ENCODE results near the gene PLEKHO1.
"Not testable (repeated sequence)": the region's sequence is repeated elsewhere in the genome, so short reads cannot be mapped to it uniquely, and the experiment has no call there.

PLEKHO1 gene

GRCh38 chr1:150173141-150173585, 23.4 kb downstream of the PLEKHO1 start:
- no peak for DNase-seq (ENCODE audit: low read depth)

DNA sequence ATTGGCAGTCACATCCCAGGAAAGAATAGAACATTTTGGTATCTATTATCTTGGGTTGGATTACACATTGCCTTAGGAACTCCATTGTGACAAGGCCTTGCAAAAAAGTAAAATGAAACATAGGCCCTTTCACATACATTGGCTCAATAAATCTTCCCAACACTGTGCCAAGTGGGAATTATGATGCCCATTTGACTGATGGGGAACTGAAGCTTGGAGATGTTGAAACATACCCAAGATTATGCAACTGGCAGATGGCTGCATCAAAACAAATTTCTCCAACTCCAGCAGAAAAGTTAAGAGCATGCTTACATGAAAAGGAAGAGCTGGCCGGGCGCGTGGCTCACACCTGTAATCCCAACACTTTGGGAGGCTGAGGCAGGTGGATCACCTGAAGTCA, 26.9 kb downstream of the PLEKHO1 start:
- DNase-seq (ENCODE audit: low read depth) = no peak

GRCh38 chr1:150178548-150178947, 28.8 kb downstream of the PLEKHO1 start:
- no peak for DNase-seq (ENCODE audit: low read depth)

GRCh38 chr1:150179867-150180266, 30.2 kb downstream of the PLEKHO1 start:
- no peak for DNase-seq (ENCODE audit: low read depth)

DNA sequence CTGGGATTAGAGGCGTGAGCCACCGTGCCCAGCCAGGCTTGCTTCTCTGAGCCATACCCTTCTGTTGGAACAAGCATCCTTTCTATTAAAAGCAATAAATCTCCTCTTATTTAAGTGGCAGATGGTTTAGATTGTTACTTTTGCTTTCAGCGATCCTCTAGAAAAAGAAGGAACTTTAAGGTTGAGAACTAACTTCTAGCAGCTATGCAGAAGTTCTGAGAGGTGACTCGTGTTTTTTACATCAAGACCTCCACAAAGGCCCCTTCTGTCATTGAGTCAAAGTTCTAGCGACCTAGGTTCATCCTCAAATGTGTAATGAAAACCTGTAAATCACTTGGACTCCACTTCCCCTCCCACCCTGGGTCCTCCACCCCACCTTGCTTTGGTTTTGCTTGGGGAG, 30.8 kb downstream of the PLEKHO1 start:
- DNase-seq (ENCODE audit: low read depth) = no peak

- no peak for DNase-seq (ENCODE audit: low read depth)
Measured at GRCh38 chr1:150182247-150182646, 32.5 kb downstream of the PLEKHO1 start.

DNA sequence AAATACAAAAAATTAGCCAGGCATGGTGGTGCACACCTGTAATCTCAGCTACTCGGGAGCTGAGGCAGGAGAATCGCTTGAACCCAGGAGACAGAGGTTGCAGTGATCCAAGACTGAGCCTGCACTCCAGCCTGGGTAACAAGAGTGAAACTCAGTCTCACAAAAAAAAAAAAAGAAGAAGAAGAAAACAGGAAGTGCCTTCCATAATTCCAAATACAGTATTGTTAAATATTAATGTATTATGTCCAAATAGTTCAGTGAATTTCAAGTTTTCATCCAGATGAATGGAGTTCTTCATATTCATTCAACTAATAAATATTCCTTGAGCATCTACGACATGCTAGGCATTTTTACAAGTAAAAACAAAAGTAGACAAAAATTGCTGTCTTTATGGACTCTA, 33.3 kb downstream of the PLEKHO1 start:
- no peak for DNase-seq (ENCODE audit: low read depth)

- DNase-seq (ENCODE audit: low read depth) = no peak
Measured at GRCh38 chr1:150185481-150185880, 35.8 kb downstream of the PLEKHO1 start.

GRCh38 chr1:150186438-150186788, 36.7 kb downstream of the PLEKHO1 start:
- DNase-seq (ENCODE audit: low read depth) = not testable (repeated sequence)

DNA sequence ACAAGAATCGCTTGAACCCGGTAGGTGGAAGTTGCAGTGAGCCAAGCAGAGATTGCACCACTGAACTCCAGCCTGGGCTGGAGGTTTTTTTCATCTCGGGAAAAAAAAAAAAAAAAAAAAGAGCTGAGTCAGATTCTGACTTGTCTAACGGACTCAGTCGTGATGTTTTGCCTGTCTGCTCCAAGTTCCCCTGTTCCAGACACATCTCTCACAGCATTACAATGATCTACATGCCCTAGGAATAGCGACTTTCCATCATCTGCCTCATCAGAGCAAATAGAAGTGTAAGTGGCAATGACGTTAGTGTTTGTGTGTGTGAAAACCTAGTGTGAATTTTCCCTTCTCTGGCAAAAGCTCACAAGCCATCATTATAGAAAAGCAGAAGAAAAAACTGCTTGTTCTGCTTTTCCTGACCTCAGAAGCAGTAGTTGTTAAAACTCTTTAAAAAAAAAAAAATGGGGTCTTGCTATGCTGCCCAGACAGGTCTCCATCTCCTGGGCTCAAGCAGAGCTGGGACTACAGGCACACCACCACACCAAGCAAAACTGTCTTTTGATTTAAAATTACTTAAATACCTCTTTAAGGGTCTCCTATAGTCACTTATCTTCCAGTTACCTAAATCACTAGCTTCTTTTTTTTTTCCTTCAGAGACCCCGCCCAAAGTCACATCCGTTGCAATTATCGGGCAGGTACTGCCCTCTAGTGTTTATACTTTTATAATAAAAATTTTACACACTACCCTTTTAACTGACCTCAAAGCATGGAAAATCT, 37.3 kb downstream of the PLEKHO1 start:
- DNase-seq (ENCODE audit: low read depth) = no peak

- no peak for DNase-seq (ENCODE audit: low read depth)
Measured at GRCh38 chr1:150187560-150187931, 37.8 kb downstream of the PLEKHO1 start.

DNA sequence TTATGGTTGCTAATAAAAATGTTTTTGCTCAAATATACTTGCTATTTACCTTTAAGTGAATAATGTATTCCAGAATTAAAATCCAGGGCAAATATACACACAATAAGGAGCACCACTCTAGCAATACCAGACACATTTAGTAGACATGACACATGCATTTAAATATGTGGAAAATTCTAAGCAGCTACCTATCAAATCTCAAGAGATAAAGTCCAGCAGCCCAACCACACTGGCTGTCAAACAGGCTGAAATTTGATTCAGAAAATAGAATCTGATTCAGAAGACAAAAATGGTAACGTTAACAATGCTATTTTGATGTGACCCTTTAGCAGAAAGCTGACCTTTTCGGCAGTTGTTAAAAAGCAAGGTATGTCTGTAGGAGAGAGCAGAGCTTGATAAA, 42.3 kb downstream of the PLEKHO1 start:
- no peak for DNase-seq (ENCODE audit: low read depth)

DNA sequence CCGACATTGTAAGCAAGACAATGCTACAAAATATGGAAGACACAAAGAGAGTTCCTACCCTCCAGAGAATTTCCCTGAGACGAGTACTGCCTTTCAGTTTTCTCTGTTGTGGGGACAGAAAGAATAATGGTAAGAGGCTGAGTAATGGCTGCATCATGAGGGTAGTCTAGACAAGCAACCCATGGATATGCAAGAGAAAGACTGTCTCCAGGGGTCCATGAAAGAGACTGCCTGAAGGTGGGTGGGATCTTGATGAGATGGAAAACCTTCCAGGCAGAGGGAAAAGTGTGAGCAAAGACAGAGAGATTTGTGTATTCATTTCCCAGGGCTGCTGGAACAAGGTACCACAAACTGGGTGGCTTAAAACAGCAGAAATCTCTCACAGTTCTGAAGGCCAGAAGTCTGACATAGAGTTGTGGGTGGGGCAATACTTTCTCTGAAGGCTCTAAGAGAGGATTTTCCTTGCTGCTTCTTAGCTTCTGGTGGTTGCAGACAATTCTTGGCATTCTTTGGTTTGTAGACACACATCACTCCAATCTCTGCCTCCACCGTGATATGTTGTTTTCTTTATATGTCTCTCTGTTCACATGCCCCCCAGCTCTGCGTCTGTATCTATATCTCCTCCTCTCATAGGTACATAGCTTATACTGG, 44.8 kb downstream of the PLEKHO1 start:
- DNase-seq (ENCODE audit: low read depth) = no peak

DNA sequence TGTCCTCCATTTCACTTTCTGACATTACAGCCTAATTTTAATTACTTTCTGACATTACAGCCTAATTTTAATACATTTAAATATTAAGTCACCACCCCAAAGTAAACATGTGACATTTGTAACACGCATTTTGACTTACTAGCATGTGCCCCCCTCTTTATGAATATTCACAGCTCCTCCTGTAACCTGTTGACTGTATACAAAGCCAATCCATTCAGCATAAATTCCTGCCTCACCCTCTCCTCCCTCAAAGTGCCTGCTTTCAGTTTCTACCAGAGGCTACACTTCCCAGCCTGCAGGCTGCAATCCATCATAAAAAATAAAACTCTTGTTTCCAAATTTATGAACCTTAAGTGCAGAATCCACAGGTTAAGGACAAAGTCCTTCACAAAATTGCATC, 46.7 kb downstream of the PLEKHO1 start:
- no peak for DNase-seq (ENCODE audit: low read depth)

- no peak for DNase-seq (ENCODE audit: low read depth)
Measured at GRCh38 chr1:150207281-150207971, 57.7 kb downstream of the PLEKHO1 start.

- not testable (repeated sequence) for DNase-seq (ENCODE audit: low read depth)
Measured at GRCh38 chr1:150208460-150208859, 58.7 kb downstream of the PLEKHO1 start.

Measured in stimulated activated CD8-positive, alpha-beta memory T cell treated with anti-CD3 and anti-CD28 coated beads, Interleukin-15, amount 100 ng/mL, for 24 hours (primary cell).